Inferior parietal cortex (tissue), 1 donor: ENCODE results near the gene TCF7L1.
"Not testable (repeated sequence)": the region's sequence is repeated elsewhere in the genome, so short reads cannot be mapped to it uniquely, and the experiment has no call there.

ENCODE experiments used
- DNase-seq: peaks from one replicate; pipeline ENCODE4 v3.0.0-alpha.2; 2016; ENCODE audit errors: extremely low spot score

The TCF7L1 gene

DNA sequence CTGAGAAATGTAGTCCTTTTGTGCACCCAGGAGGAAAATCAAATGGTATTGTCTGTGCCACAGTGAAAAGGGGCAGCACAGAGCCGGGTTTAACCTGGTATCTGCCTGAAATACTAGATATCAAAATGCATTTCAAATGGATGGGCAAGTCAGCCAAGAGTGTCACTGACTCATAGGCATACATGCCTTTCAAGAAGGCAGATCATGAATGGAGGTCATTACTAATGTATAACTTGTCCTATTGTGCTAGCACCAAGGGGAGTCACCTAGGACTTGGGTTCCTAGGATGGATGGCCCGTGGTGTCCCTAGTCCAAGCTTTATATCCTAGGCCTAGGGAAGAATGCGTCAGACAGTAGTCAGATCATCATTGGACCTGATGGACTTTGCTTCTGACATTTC is 49.9 kb downstream of the TCF7L1 start:
- no peak for DNase-seq

DNA sequence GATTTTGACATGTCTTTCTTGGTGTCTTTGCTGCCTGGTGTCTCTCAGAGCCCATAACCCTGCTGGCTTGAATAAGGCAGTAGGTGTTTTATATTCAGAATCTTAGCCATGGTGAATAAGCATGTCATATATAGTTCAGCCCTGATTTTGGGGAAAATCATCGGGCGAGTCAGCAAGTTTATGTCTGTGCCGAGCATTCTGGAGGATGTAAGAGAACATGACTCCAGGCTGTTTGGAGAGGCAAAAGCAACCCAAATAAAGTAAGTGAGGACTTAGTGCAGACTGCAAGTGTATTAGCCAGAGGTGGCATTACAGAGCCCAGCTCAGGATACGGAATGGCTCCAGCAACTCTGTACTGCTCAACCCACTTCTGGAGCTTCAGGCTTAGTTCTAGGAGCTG is 50.3 kb downstream of the TCF7L1 start:
- DNase-seq = no peak

DNA sequence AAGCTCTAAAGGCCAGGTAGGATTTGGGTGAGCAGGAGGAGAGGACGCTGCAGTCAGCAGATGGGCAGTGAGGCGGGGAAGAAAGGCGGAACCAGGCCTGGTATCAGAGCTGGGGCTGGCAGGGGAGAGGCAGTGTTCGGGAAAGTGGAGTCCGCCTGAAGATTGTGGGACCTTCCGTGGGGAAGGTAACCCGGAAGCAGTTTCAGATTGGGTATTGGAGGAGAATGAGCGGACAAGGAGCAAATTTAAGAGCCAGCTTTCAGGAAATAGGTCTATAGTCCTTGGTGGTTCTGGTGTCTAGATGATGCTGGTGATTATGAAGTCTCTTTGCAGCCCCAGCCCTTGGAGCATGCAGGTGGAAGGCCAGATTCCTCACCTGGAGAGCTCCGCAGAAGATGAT is 51.0 kb downstream of the TCF7L1 start:
- no peak for DNase-seq

- DNase-seq = no peak
Measured at GRCh38 chr2:85184990-85185389, 51.8 kb downstream of the TCF7L1 start.

DNA sequence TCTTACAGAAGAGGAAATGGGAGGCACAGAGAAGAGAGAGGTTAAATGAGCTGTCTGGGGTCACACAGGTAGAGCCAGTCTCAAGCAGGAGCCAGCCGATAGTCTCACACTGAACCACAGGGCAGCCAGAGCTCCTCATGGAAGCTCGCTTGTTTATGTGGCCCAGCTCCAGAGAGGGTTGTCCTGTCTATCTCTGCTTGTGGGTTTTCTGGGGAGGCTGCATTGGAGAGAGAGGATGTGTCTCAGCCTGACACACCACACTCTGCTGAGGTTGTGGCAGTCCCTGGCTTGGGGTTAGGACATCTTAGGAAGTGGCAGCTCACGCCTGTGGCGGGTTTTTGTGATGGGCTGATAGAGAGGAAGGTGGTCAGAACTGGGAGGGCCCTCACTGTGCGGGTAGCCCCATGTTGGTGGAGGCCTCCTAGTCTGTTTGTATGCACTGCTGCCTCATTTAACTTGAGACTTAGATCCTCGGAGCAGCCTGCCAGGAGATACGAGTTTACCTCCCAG is 52.3 kb downstream of the TCF7L1 start:
- no peak for DNase-seq

DNA sequence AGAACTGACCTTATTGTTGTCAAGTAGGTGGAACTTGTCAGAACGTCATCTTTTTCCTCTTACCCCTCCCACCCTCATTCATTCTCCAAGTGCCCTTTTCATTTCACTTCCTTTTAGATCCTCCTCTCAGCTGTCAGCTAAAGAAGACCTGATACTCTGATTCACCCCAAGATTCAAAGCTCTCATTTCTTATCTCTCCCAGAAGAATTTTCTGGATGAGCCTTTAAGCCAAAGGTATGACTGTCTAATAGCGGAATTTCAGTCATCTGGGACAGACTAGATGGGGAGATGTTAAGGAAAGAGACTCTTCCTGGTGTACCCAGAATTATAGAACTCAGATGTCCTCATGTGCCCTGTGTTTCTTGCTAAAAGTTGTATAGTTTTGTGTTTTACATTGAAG is 53.9 kb downstream of the TCF7L1 start:
- no peak for DNase-seq

DNA sequence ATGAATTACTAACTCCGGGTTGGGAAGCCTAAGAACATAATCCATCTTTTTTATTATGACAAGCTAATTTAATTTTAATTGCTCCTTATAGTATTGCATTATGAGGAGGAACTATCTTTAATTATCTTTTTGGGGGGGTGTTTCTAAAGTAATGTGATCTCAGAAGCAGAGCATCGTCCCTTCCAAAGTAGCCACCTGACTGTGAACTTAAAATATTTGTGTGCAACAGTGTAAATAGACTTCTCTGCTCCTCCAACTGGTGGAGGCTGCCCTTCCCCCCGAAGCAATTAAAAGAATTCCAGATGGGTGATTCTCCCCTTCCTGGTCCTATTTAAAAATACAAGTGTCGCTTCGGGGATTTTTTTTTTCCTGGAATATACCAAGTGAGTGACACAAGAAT is 55.7 kb downstream of the TCF7L1 start:
- DNase-seq = no peak

DNA sequence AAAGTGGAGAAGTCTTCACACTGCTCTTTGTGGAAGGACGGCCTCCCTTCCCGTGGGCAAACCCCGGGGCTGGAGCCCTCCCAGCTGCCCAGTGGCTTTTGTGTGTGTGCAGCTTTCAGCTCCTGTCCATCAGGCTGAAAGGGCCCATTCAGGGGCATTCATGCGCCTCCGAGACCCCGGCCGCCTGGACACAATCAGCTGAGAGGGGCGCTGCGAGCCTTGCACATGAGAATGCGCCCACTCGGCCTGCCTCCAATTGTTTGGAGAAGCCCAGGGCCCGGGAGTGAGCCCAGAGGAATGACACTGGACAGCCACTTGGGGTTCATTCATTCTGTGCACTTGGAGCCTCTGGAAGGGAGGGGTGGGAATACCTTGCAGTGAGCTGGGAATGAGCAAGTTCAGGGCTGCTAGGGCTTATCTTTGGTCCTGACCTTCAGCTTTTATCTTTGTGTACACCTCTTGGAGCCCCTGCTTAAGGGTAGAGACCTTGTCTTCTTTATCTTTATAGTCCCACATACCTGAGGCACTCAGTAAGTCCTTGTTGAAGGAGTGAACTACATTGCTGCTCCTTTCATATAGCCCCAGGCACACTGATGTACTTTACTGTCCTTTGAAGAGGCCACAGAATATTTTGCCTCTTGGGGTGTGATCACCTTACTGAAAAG is 56.5 kb downstream of the TCF7L1 start:
- peak; percentile 10 for DNase-seq

DNA sequence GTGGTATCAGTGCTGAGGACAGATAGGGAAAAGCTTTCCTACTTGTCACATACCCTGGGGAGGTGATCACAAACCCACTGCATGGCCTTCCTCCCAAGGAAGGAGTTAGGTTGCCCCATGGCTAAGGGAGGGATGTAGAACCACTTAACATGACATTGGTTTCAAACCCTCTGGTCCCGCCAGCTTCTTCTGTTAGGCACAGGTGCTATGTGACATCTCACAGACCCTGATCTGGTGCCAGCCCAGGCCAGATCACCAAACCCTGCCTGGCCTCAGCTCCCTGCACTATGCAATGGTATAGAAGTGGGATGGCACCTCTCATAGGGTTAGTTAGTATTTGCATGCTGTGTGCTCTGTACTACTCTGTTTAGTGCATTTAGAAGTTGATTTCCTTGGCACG is 58.0 kb downstream of the TCF7L1 start:
- no peak for DNase-seq

- no peak for DNase-seq
Measured at GRCh38 chr2:85194780-85195480, 61.7 kb downstream of the TCF7L1 start.

DNA sequence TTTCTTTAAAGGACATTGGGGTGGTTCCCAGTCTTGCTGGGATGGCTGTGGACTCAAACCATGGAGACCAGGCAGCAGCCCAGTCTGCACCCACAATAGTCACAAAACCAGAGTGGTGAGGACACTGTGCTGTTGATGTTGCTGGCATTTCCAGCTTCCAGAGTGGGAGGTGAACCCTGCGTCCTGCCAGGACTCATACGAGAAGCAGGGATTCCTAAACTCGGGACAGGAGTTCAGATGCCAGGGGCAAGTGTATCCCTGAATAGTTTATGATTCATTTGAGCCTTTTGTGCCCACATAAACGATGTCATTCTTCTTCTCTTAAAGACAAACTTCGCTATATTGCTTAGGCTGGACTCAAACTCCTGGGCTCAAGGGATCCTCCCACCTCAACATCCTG is 62.8 kb downstream of the TCF7L1 start:
- no peak for DNase-seq

GRCh38 chr2:85199698-85200097 is 66.5 kb downstream of the TCF7L1 start:
- no peak for DNase-seq

- DNase-seq = no peak
Measured at GRCh38 chr2:85209887-85210286, 76.7 kb downstream of the TCF7L1 start.

DNA sequence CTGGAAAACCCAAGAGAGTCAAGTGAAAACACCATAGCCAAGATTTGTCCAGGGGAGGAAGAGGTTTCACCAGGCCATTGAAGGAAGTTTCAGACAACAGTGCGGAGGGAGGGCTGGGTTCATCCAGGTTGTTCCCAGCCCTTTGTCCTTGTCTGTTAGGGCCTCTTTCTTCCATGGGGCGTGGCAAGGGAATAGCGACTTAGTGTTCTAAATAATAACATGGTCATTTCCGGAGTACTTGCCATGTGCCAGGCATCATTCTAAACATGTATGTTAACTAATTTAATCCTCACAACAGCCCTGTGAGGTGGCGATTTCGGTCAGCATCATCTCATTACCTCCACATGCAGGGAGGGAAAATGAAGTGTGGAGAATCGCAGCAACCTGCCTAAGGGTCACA is 77.3 kb downstream of the TCF7L1 start:
- no peak for DNase-seq

GRCh38 chr2:85211606-85212005 is 78.4 kb downstream of the TCF7L1 start:
- not testable (repeated sequence) for DNase-seq

DNA sequence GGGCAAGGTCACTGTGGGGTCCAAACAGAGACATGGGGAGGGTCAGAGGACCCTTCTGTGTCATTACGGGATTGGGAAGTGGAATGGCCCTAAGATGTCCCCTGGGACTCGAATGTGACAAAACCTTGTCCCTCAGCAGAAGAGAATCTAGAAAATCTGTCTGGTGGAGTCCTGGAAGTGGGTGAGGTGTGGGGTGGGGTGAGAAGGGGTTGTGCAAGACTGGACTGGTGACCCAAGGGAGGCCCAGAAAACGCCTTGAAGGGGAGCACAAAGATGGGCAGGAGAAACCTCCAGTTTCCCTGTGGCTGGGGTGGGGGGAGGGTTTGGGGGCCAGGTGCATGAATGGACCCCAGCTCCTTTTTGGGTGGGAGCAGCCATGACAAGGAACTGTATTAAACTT is 79.6 kb downstream of the TCF7L1 start:
- DNase-seq = no peak

GRCh38 chr2:85213404-85213803 is 80.2 kb downstream of the TCF7L1 start:
- DNase-seq = no peak

DNA sequence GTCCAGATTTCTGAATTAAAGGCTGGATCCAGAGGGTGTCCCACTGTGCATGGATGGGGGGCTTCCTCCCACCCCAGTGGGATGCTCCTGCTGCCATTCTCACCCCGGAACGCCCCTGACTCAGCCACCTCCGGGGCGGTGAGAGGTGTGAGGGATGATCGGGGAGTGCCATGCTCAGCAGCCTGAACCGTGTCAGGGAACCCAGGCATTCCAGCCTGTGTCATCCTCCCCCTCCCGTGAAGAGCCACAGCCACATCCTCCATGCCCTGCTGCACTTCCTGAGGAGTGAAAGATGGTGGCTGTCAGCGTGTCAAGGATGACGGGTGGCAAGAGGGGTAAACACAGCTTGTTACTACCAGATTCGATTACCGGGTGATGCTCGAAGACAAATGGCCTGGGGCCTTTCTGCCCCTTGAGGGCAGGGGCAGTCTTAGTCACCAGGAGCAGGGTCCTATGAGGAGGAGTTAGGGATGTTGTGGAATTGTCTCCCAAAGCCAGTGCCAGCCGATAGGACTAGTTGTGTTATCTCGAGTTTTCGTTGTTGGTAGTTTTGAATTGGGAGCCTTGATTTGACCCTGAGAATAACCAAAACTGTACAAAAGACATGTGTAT is 80.8 kb downstream of the TCF7L1 start:
- no peak for DNase-seq

DNA sequence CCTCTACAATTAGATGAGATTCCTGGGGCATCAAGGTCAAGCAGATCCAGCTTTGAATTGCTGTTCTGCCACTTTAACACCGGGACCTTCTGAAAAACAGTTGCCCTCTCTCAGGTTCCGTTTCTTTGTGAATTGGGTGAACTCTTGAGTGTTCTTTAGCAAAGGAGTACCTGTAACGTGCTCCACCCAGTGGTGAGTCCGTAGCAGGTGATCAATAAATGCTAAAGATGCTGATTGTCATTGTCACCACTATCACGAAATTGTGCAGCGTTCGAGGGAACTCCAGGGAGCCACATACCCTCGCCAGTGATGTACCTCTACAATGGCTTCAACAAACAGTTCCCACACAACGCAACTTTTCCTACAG is 81.9 kb downstream of the TCF7L1 start:
- no peak for DNase-seq

DNA sequence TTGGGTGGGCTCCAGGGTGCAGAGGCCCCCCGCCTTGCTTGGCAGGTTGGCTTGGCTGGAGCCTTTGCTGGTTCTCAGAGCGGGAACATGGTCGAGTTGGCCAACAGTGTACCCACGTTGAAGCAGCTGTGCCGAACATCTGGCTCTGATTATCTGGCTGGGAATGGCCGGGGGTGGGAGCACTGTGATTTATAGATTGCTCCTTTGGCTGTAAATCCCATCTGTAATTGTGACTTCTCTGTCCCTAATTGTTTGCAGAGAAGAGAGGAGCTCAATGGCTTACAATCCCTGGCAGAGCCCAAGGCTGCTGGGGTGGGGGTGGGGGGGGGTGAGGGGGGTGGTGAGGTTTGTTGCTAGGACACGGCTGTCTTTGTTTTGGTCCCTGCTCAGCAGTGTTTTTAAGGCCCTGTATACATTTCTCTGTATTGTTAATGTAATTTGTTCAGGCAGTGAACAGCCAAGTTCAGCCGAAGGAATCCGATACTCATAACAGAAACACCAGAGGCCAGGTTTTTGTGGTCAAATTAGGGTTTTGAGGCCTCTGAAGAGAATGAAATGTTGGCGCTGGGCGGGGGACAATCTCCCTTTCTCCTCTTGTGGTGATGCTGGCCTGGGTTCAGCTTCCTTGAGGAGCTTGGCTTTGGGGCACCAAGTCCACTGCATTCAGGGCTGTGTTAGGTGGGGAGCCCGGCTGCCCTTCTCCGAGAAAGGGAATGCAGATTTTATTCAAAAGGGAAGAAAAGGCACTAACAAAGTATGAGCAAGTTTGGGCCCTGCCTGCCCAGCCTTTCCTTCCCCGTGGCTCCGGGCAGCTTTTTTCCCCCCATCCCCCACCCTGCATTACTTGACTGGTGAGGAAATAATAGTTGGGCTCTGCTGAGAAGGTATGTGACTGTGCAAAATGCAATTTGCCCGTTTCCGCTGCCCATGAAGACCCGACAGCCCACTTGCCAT is 82.5 kb downstream of the TCF7L1 start:
- DNase-seq = peak; percentile 36

GRCh38 chr2:85216927-85217326 is 83.7 kb downstream of the TCF7L1 start:
- no peak for DNase-seq
